MM.1S (cell line): ENCODE measurements around the gene CBX2.
A peak's percentile ranks its signal among the peaks of the same experiment; 100 is the strongest.

Source experiments
- DNase-seq: peaks from one replicate; pipeline ENCODE4 v3.0.0-alpha.2; 2015
- H2AFZ ChIP-seq: fragments of 300-600 bp; sonication (generic); 2 replicates; pipeline ENCODE4 v1.6.0; 2016; ENCODE audit warnings: antibody characterized with exemption, low read length
- H3F3A ChIP-seq: fragments of 300-600 bp; sonication (generic); 2 replicates; pipeline ENCODE4 v1.6.1; 2016; ENCODE audit warnings: mild to moderate bottlenecking, antibody characterized with exemption, low read length, moderate library complexity, mixed read lengths; ENCODE audit not compliant: insufficient read depth
- H3K27ac ChIP-seq: fragments of 300-600 bp; sonication (generic); 2 replicates; pipeline ENCODE4 v1.5.1; 2016; ENCODE audit warnings: mild to moderate bottlenecking, low read length
- H3K27me3 ChIP-seq: fragments of 300-600 bp; sonication (generic); replicated peaks from 2 replicates; pipeline ENCODE4 v1.6.0; 2016; ENCODE audit warnings: low read length; ENCODE audit not compliant: insufficient read depth
- H3K36me3 ChIP-seq: fragments of 300-600 bp; sonication (generic); replicated peaks from 2 replicates; pipeline ENCODE4 v1.6.1; 2016; ENCODE audit warnings: mild to moderate bottlenecking, low read length, mixed read lengths; ENCODE audit not compliant: insufficient read depth
- H3K4me1 ChIP-seq: fragments of 300-600 bp; sonication (generic); 2 replicates; pipeline ENCODE4 v1.6.1; 2016; ENCODE audit warnings: low read length, mixed read lengths
- H3K4me2 ChIP-seq: fragments of 300-600 bp; sonication (generic); 2 replicates; pipeline ENCODE4 v1.6.0; 2016; ENCODE audit warnings: low read depth, low read length
- H3K4me3 ChIP-seq: fragments of 300-600 bp; sonication (generic); 2 replicates; pipeline ENCODE4 v1.5.1; 2016; ENCODE audit warnings: low read length, mixed read lengths
- H3K79me2 ChIP-seq: fragments of 300-600 bp; sonication (generic); 2 replicates; pipeline ENCODE4 v1.6.1; 2016; ENCODE audit warnings: mixed run types, low read length, mixed read lengths
- H3K9ac ChIP-seq: fragments of 300-600 bp; sonication (generic); 2 replicates; pipeline ENCODE4 v1.6.1; 2016; ENCODE audit warnings: low read length, mixed read lengths
- H3K9me2 ChIP-seq: fragments of 300-600 bp; sonication (generic); replicated peaks from 2 replicates; pipeline ENCODE4 v1.6.1; 2016; ENCODE audit warnings: mild to moderate bottlenecking, low read length, mixed read lengths; ENCODE audit not compliant: insufficient read depth
- H3K9me3 ChIP-seq: fragments of 300-600 bp; sonication (generic); replicated peaks from 2 replicates; pipeline ENCODE4 v1.6.1; 2016; ENCODE audit warnings: mild to moderate bottlenecking, low read length, mixed read lengths; ENCODE audit not compliant: insufficient read depth
- H4K20me1 ChIP-seq: fragments of 300-600 bp; sonication (generic); 2 replicates; pipeline ENCODE4 v1.6.1; 2016; ENCODE audit warnings: mild to moderate bottlenecking, low read length, moderate library complexity, mixed read lengths; ENCODE audit not compliant: insufficient read depth
- EZH2 ChIP-seq: fragments of 300-600 bp; sonication (generic); optimal IDR thresholded peaks from 2 replicates; pipeline ENCODE3; 2017; ENCODE audit warnings: low read depth, mild to moderate bottlenecking, antibody characterized with exemption, low read length, mixed read lengths
- EZH2phosphoT487 ChIP-seq: fragments of 300-600 bp; sonication (generic); IDR thresholded peaks from 2 replicates; pipeline ENCODE4 v1.6.1; 2018; ENCODE audit warnings: antibody characterized with exemption, low read length
- TF ChIP-seq, protein P1 (sequence below): fragments of 300-600 bp; sonication (generic); IDR thresholded peaks from 2 replicates; pipeline ENCODE4 v1.5.1; 2016; ENCODE audit warnings: antibody characterized with exemption, low read length, mixed read lengths

CBX2 gene

DNA sequence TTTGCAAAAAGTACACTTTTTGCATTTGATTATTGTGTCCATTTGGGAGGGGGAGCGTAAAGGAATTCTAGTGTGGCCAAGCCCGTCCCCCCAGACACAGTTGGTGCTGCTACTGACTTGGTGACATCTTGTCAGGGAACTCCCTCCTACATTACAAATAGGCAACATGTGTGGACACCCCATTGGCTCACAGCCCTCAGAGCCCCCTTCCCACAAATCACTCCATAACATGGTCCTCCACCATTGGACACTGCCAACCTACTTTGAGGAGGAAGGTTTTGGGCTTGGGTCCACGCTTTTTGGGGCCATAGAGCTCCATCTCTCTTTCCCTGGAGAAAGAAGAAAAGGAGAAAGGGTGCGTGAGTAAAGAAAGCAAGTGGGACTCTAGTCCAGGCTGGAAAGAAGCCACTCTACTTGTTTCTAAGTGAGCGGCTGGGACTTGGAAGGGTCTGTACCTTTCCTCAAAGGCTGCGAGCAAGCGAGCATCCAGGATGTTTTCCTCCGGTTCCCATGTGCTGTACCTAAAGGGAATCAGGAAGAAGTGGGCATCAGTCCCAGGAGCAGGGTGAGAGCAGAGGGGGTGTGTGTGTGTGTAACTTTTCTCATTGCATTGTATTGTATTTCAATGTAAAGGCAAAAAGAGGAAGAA lies 18.0 kb downstream of the CBX2 start:
- Histone ChIP-seq H2AFZ (peak overlapping the region; percentile 75; the same call in 1 of the 2 replicates), H3K4me1 (peaks cover 9% of the 10 kb centered on the region), H3K79me2 (no peaks in the 10 kb centered on the region)

DNA sequence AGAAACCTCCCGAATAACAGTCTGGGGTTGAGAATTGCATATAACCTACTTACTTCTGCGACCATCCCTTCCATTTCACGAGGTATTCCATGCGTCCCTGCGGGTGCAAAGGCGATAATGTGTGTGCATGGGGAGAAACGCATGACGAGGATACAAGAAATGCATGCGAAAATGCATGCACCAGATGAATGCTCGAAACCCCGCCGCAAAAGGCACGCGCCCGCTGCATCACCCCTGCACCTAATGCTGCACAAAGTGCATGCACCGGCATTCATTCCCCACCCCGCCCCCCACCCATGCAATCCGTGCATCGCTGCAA lies 18.5 kb downstream of the CBX2 start:
- Histone ChIP-seq H2AFZ (peak overlapping the region; percentile 75), H3K27ac (peak overlapping the region; percentile 57; the same call in 1 of the 2 replicates), H3K4me3 (peak overlapping the region; percentile 77), H3K27me3 (peaks cover 49% of the 10 kb centered on the region), H3K4me2 (peak overlapping the region; percentile 98), H3K36me3 (no peaks in the 10 kb centered on the region), H3F3A (no peaks in the 10 kb centered on the region), H3K9ac (peak overlapping the region; percentile 93), H3K9me2 (no peaks in the 10 kb centered on the region), H3K4me1 (peaks cover 9% of the 10 kb centered on the region), H4K20me1 (no peaks in the 10 kb centered on the region), H3K79me2 (no peaks in the 10 kb centered on the region), H3K9me3 (no peaks in the 10 kb centered on the region)
- no peak for DNase-seq
- TF ChIP-seq EZH2phosphoT487 (no peak), EZH2 (no peak)
- TF ChIP-seq, protein P1, sequence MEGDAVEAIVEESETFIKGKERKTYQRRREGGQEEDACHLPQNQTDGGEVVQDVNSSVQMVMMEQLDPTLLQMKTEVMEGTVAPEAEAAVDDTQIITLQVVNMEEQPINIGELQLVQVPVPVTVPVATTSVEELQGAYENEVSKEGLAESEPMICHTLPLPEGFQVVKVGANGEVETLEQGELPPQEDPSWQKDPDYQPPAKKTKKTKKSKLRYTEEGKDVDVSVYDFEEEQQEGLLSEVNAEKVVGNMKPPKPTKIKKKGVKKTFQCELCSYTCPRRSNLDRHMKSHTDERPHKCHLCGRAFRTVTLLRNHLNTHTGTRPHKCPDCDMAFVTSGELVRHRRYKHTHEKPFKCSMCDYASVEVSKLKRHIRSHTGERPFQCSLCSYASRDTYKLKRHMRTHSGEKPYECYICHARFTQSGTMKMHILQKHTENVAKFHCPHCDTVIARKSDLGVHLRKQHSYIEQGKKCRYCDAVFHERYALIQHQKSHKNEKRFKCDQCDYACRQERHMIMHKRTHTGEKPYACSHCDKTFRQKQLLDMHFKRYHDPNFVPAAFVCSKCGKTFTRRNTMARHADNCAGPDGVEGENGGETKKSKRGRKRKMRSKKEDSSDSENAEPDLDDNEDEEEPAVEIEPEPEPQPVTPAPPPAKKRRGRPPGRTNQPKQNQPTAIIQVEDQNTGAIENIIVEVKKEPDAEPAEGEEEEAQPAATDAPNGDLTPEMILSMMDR: no peak

More for the DNA sequence above, 18.0 kb downstream of the CBX2 start:
- no peaks in the 10 kb centered on the region for H3K9me3 ChIP-seq
- H4K20me1 ChIP-seq: no peaks in the 10 kb centered on the region
- H3K36me3 ChIP-seq: no peaks in the 10 kb centered on the region
- H3K27me3 ChIP-seq: peaks cover 49% of the 10 kb centered on the region
- H3K27ac ChIP-seq: no peak overlapping the region
- H3K9ac ChIP-seq: peak overlapping the region; percentile 93; the same call in 1 of the 2 replicates
- peak overlapping the region; percentile 77 for H3K4me3 ChIP-seq
- no peak for TF ChIP-seq EZH2
- TF ChIP-seq EZH2phosphoT487: no peak
- TF ChIP-seq, protein P1: no peak
- H3K4me2 ChIP-seq: peak overlapping the region; percentile 98
- H3F3A ChIP-seq: no peaks in the 10 kb centered on the region
- H3K9me2 ChIP-seq: no peaks in the 10 kb centered on the region
- no peak for DNase-seq

DNA sequence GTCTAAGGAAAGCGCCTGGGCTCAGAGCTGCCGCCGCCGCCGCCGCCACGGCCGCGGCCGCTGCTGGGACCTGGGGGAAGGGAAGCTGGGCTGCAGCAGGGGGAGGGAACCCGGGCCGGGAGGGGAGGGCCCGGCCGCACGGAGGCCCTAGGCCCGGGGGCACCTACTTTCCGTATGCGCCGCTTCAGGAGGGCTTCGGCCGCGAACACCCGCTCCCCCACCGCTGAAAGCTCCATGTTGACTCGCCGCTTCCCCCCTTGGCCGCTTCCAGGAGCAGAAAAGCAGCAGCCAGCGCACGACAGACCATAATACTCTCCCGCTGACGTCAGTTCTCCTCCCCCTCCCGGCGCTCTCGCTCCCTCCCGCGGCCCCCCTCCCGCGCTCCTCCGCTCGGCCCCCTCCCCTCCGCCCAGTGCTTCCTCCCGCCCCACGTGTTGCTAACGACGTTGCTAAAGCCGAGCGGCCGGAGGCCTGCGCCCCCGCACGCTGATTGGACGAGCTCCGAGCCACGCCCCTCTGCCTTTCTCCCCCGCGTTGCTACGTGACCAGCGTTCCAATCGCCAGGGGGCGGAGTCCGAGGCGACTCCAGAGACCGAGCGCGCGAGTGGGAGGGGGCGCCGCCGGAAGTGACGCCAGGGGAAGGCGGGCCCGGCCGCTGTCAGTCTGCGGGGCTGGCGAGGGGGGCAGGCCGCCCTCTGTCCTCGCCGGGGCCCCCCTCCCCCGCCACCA lies 19.0 kb downstream of the CBX2 start, which contains the start of gene CBX8:
Gene CBX8 (minus strand): TSS at position 315 of the 729 bp plus-strand sequence. CDS start 79 bp downstream, at position 236.
- H3K9ac ChIP-seq: peak within 1 kb of the TSS; percentile 93
- H3K9me2 ChIP-seq: no peaks in the 10 kb centered on the region
- H3K27ac ChIP-seq: peak within 1 kb of the TSS; percentile 57; the same call in 1 of the 2 replicates
- H4K20me1 ChIP-seq: no peaks in the 10 kb centered on the region
- H3K4me3 ChIP-seq: peak within 1 kb of the TSS; percentile 77
- peaks cover 49% of the 10 kb centered on the region for H3K27me3 ChIP-seq
- H3K4me1 ChIP-seq: peaks cover 9% of the 10 kb centered on the region
- no peaks in the 10 kb centered on the region for H3K79me2 ChIP-seq
- no peaks in the 10 kb centered on the region for H3F3A ChIP-seq
- peak; percentile 100 for DNase-seq
- TF ChIP-seq, protein P1: no peak
- TF ChIP-seq EZH2: no peak
- TF ChIP-seq EZH2phosphoT487: no peak
- no peaks in the 10 kb centered on the region for H3K9me3 ChIP-seq
- H3K36me3 ChIP-seq: no peaks in the 10 kb centered on the region
- H3K4me2 ChIP-seq: peak within 1 kb of the TSS; percentile 98
- peak within 1 kb of the TSS; percentile 75 for H2AFZ ChIP-seq
